GM21576 (cell line): ENCODE data around the gene GBF1.
"Not testable (repeated sequence)": the region's sequence is repeated elsewhere in the genome, so short reads cannot be mapped to it uniquely, and the experiment has no call there.

Experiments used
- ATAC-seq: cut with Tn5 transposase; IDR thresholded peaks from one replicate; pipeline ENCODE4 v1.9.1; 2021; ENCODE audit warnings: mild to moderate bottlenecking, moderate library complexity; ENCODE audit not compliant: unreplicated experiment

GBF1 gene, protein sequence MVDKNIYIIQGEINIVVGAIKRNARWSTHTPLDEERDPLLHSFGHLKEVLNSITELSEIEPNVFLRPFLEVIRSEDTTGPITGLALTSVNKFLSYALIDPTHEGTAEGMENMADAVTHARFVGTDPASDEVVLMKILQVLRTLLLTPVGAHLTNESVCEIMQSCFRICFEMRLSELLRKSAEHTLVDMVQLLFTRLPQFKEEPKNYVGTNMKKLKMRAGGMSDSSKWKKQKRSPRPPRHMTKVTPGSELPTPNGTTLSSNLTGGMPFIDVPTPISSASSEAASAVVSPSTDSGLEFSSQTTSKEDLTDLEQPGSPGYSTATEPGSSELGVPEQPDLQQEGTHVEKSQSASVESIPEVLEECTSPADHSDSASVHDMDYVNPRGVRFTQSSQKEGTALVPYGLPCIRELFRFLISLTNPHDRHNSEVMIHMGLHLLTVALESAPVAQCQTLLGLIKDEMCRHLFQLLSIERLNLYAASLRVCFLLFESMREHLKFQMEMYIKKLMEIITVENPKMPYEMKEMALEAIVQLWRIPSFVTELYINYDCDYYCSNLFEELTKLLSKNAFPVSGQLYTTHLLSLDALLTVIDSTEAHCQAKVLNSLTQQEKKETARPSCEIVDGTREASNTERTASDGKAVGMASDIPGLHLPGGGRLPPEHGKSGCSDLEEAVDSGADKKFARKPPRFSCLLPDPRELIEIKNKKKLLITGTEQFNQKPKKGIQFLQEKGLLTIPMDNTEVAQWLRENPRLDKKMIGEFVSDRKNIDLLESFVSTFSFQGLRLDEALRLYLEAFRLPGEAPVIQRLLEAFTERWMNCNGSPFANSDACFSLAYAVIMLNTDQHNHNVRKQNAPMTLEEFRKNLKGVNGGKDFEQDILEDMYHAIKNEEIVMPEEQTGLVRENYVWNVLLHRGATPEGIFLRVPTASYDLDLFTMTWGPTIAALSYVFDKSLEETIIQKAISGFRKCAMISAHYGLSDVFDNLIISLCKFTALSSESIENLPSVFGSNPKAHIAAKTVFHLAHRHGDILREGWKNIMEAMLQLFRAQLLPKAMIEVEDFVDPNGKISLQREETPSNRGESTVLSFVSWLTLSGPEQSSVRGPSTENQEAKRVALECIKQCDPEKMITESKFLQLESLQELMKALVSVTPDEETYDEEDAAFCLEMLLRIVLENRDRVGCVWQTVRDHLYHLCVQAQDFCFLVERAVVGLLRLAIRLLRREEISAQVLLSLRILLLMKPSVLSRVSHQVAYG (N-terminal part only)

DNA sequence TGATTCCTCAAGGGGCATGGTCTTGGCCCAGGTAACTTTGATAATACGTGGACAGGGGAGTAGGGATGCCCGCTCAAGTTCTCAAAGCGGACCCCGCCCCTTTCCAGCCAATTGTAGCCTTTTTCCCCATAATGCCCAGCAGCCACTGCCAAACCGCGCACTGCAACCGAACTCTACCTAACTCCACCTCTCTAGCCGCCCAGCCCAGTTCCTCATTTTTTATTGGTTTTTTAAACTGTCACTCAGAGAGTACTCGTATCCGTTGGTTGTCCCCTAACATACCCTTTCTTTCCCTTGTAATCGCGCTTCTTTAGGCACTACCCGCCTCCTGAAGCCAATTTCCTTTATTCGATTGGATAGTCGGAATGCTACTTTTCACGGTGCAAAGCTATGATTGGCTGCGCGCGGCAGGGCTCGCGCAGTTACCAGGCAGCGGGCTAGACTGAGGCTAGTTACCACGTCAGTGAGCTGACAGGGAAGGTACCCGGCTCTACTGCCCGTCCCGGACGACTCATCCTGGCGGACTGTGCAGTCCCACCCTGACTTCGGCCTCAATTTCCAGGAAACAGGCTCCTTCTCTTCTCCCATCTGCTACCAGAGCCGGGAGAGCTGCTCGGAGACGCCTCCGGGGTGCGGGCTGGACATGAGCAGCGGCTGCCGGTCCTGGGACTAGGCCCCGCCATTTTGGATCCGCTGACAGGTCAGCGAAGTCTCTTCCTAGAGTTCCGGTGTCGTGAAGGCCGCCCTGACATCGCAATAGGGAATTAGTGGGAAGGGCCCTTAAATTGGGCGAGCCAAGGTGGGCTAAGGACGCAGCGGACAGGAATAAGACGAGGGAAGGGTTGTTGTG, at the start of gene GBF1:
Gene GBF1, plus strand, starts transcription at position 451 of the 850 bp plus-strand sequence. CDS start 13,407 bp downstream, outside the sequence.
- ATAC-seq, result peak; percentile 89

DNA sequence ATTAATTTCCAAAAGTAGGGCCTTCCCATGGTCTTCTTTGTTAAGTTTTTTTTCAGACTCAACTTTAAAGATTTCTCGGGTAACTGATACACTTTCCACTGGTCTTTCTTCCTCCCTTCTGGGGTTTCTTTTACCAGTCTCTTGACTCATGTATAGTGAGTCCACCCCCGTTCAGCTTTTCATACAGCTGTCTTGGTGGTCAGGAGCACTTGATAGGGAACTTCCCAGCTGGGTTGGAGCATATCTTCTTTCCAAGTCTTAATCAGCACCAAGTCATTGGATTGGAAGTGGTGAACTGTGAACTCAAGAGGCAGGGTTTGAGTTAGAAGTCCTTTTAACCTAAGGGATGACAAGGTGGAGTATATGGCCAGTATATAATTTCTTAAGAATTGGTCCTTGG, 48.4 kb upstream of the GBF1 start:
- ATAC-seq, result no peak

DNA sequence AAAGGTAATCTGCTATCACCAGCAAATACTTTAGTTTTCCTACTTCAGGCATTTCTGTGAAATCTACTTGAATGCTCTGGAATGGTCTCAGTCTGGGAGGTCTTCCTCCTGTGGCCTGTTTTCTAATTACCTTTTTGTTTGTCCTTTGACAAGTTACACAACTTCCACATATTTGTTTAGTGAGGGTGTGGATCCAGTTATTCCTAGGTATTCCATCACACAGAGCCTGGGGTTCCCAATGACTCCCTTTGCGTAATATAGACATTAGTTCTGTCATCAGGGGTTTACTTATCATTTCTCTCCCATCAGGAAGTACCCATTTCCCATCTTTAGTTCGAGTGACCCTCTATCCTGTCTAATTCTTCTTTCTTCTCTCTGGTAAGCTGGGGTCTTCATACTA, 47.3 kb upstream of the GBF1 start:
- no peak for ATAC-seq

DNA sequence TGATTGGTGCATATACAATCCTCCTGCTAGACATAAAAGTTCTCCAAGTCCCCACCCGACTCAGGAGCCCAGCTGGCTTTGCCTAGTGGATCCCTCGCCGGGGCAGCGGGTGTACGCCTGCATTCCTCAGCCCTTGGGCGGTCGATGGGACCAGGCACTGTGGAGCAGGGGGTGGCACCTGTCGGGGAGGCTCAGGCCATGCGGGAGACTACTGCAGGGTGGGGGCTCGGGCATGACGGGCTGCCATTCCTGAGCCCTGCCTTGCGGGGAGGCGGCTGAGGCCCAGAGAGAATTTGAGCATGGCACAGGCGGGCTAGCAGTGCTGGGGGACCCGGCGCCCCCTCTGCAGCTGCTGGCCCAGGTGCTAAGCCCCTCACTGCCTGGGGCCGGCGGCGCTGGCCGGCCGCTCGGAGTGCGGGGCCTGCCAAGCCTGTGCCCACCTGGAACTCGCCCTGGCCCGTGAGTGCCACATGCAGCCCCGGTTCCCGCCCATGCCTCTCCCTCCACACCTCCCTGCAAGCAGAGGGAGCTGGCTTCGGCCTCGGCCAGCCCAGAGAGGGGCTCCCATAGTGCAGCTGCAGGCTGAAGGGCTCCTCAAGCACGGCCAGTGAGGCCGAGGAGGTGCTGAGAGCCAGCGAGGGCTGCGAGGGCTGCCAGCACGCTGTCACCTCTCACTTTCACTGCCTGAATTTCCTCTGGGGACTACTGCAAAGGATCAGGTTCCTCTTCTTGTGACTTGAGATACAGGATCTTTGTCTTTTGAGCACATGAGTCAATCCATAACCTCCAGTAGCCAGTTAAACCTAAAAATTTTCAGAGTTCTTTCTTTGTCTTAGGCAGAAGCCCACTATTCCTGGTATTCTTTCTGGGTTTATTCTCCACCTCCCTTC, 44.3 kb upstream of the GBF1 start:
- ATAC-seq, result no peak

DNA sequence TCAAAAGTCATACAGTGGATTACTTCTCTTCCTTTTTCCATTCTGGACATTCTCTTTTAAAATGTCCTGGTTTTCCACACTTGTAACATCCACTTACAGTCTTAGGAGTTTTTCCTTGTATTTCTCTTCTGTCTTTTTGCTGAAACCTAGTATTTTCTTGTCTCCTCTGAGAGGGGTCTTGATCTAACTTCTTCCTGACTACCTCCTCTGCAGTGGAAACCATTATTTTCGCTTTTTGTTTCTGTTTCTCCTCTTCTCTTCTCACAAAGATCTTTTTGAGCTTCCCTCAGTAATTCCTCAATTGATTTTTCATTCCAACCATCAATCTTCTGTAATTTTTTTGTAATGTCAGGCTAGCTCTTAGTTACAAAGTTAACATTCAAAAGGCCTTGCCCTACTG, 42.9 kb upstream of the GBF1 start:
- no peak for ATAC-seq

DNA sequence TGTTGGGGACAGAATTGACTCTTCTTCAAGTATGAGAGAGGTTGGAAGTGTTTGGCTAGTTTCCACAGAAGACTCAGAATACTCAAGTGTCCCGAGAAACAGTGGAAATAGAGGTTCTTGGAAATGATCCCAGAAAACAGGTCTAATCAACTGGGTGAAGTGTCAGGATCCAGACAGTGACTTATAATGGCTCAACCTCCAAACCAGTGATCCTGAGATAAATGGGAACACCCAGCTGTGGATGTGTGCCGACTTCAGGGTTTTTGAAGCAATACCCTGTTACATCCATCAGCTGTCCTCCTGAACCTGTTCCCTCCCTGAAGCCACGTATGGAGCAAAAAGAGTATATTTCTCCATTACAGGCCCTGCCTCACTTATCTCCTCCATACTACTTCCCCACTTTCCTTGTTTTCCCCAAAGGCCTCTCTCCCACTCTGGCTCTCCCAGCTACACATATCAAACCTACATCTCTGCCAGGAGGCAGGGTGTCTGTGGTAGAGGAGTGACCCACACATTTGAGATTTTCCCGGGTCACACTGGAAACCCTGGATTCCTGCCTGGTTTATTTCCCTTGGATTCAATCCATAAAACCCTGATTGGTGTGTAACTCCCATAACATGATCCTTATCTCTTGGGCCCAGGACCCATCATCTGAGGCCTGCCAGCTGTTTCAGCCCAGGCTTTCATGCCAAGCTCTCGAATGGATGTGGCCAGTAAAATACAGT, 36.9 kb upstream of the GBF1 start:
- no peak for ATAC-seq

DNA sequence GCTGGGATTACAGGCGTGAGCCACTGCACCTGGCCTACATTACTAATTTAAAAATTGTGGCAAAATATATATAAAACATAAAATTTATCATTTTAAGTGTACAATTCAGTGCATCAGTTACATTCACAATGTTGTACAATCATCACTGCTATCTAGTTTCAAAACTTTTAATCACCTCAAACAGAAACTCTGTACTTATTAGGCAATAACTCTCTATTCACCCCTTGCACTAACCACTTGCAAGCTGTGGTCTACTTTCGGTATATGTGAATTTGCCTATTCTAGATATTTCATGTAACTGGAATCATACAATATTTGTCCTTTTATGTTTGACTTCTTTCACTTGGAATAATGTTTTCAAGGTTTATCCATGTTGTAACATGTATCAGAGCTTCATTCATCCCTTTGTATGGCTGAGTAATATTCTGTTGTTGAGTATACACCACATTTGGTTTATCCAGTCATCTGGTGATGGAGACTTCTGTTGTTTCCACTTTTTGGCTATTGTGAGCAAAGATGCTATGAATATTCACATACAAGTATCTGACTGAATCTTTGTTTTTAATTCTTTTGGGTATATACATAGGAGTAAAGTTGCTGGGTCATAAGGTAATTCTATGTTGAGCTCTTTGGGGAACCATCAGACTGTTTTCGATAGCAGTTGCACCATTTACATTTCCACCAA, 33.6 kb upstream of the GBF1 start:
- no peak for ATAC-seq

DNA sequence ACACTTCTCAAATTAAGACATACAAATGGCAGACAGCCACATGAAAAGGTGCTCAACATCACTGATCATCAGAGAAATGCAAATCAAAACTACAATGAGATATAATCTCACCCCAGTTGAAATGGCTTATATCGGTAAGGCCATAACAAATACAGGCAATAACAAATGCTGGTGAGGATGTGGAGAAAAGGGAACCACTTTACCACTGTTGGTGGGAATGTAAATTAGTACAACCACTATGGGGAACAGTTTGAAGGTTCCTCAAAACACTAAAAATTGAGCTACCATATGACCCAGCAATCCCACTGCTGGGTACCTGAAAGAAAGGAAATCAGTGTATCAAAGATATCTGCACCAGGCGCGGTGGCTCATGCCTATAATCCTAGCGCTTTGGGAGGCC, 31.7 kb upstream of the GBF1 start:
- not testable (repeated sequence) for ATAC-seq

DNA sequence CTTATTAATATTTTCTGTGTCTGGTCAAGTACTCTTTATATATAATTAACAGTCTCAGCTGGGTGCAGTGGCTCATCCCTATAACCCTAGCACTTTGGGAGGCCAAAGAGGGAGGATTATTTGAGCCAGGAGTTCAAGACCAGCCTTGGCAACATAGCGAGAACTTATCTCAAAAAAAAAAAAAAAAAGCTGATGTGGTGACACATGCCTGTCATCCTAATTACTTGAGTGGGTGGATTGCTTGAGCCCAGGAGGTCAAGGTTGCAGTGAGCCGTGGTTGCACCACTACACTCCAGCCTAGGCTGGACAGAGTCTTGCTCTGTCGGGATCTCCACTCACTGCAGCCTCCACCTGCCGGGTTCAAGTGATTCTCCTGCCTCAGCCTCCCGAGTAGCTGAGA, 26.0 kb upstream of the GBF1 start:
- no peak for ATAC-seq

DNA sequence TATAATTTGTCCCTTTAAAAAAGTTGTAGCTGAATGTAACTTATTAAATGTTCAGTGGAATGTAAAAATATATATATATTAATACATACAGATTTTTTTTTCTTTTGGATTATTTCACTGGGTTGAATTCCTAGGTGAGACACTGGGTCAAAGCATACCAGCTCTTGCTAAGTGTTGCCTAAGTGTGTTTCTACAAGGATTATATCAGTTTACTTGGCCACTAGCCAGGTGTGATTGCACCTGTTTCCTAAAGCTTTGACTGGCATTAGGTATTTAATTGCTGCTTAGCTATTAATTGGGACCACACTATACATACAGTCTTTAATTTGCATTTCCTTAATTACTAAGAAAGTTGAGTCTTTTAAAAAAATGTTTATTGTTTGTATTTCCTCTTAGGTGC, 24.7 kb upstream of the GBF1 start:
- ATAC-seq, result no peak

DNA sequence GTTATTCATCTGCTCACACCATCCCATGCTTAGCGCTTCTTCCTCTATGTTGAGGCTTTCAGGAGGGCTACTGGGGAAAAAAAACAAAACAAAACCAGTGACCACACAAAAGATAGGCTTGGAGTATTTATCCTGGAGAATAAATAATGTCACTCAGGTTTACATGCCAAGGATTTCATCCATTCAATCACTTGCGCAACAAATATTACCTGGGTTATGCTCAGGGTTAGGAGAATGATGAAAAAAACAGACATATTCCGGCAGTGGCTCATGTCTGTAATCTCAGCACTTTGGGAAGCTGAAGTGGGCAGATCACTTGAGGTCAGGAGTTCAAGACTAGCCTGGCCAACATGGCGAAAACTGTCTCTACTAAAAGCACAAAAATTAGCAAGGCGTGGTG, 22.5 kb upstream of the GBF1 start:
- ATAC-seq, result no peak

DNA sequence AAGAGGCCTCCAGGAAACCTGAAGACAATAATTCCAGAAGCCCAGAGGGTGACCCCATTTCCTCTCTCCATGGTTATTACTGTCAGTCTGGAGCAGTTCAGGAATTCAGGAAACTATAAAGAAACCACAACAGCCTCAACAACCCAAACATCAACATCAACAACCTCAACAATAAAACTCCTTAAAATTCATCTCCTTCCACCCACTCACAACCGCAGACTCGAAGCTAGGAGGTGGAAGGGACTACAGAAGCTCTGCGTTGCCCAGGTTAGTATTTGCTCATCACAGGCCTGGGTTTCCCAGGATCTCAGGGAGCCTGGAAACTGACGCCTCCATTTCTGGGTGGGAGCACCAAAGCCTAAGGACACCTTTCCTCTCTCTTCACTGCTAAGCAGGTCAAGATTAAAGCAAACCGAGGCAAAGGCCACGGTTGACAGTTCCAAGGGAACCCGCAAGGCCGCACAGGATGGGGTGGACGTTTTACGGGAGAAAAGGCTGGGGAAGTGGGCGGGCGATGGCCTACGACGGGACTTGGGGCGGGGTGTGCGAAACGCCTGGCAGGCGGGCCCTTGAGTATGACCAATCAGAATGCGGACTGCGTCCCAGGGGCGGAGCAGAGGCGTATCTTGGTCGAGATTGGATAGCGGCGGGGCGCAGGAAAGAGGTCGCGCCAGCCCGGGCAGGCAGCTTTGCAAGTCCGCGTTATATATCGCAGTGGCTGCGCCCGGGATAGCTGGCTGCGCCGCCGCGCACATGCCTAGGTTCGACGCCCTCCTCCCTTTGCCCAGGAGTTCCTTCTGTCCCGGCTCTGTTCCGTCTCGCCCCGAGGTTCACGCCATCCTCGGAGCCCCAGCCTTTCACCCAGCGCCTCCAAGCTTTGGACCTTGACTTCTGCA, 19.4 kb upstream of the GBF1 start, which contains the start of gene ELOVL3:
Gene ELOVL3, plus strand, starts transcription at position 654 of the 896 bp plus-strand sequence. CDS start 250 bp downstream, outside the sequence.
- peak; percentile 85 for ATAC-seq

DNA sequence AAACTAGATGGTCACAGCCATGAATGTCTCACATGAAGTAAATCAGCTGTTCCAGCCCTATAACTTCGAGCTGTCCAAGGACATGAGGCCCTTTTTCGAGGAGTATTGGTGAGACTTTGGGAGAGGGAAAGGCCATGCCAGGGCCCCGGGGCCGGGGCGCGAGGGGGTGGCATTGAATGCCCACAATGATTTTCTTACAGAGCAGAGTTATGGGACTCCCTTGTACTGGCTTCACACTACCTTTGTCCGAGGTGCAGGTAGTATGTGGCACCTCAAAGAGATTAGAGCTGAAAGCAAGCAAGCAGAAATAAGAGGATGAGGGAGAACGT, 18.8 kb upstream of the GBF1 start:
- no peak for ATAC-seq

DNA sequence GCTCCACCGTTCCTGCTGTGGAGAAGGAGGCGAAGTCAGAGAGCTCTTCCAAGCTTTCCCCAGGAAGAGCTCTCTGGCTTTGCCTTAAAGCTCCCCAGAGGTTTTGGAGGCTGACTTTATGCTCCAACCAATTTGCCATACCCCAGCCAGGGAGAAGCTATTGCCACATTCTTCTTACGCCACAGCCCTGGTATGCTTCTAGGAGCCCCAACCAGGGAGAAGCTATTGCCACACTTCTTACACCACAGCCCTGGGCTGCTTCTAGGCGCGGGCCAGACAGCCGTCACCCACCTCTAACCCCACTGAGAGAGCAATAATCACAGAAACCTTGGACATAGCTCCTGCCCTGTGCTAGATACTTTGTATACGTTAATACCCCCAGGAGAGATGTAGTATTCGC, 18.3 kb upstream of the GBF1 start:
- ATAC-seq, result no peak

DNA sequence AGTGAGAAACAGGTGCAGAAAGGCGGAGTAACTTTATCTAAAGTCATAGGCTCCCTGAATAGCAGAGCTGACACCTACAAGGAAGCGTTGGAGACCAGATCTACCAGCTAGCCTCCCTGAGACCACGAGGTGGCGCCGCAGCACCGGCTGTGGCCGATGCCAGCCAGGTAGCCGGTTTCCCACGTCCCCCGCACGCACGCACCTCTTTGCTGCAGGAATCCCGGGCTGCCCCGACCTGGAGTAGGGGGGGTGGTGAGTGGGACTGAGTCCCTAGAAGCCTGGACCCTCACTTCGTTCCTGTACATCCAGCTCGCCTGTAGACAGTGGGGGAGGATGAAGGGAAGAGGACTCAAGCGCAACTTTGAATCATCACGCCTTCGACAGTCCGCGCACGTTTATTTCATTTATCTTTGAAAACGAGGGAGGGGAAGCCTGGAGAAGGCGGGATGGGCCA, 15.5 kb upstream of the GBF1 start:
- ATAC-seq, result peak; percentile 46

DNA sequence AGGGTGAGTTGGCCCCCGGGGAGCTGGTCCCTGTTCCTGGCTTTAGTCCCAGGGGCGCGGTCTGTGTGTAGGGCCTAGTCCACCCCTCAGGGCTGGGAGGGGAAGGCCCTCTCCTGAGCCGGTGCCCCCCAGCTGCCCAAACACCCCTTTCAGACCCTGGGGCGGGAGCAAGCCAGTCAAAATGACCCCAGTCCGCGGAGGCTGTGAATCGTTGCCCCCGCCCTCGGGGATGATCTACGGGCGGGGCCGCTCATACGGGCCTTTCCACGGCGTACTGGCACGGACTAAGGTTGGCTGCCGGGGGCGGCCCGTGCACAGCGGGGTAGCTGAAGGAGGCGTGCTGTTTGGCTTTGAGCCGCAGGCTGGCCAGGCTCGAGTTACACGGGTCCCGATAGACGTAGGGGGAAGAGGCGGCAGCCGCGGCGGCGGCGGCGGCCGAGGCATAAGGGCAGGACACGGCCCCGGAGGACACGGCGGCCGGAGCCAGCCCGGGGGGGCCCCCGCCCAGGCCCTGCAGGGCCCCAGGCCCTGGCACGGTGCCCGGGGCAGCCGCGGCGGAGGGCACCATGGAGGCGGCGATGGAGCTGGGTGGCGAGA, 15.0 kb upstream of the GBF1 start:
- no peak for ATAC-seq
